IMR-90 (cell line): Measurements from ENCODE around the gene SLC35A4. TPM values are rescaled to one million over a fixed set of nuclear protein-coding genes. Genes with fewer than 3 reads are reported as not detected.

Experiments
- ATAC-seq: fragments of 200-7000 bp; cut with Tn5 transposase; 2 replicates; pipeline ENCODE4 v1.9.1; 2020; ENCODE audit warnings: low read depth, mild to moderate bottlenecking, moderate library complexity
- BruUV-seq: library from RNA; stranded (reverse); fragments of 400-500 nt; replicated peaks from 2 replicates; lab custom pipeline; 2021; lab: Mats Ljungman, UMichigan
- CTCF ChIA-PET: fragments of 300-600 bp; formaldehyde crosslinking; extraction: SDS; loops from one replicate; lab custom pipeline; 2021; ENCODE audit warnings: antibody characterized with exemption; lab: Yijun Ruan, JAX
- POLR2A ChIA-PET: fragments of 300-600 bp; sonication (Branson Sonifier 250); formaldehyde crosslinking; loops from one replicate; lab custom pipeline; 2022; ENCODE audit warnings: antibody characterized with exemption; ENCODE audit not compliant: unreplicated experiment; lab: Charles Lee
- DNase-seq: peaks from one replicate; pipeline ENCODE4 v3.0.0; 2013
- H2AFZ ChIP-seq: replicated peaks from 2 replicates; pipeline ENCODE3; 2013; ENCODE audit warnings: low read length, mild to moderate bottlenecking; ENCODE audit not compliant: poor library complexity
- H2AK5ac ChIP-seq: 2 replicates; pipeline ENCODE4 v1.6.1; 2013; ENCODE audit warnings: low read depth, low read length, inconsistent platforms
- H2AK9ac ChIP-seq: replicated peaks from 2 replicates; pipeline ENCODE3; 2013; ENCODE audit warnings: mild to moderate bottlenecking, low read depth, low read length, moderate library complexity; ENCODE audit not compliant: poor library complexity
- H2BK120ac ChIP-seq: 2 replicates; pipeline ENCODE4 v1.6.1; 2013; ENCODE audit warnings: low read depth, low read length, inconsistent platforms
- H2BK15ac ChIP-seq: 3 replicates; pipeline ENCODE4 v1.6.1; 2013; ENCODE audit warnings: low read depth, low read length, inconsistent platforms
- H2BK20ac ChIP-seq: 2 replicates; pipeline ENCODE4 v1.6.1; 2013; ENCODE audit warnings: low read depth, mild to moderate bottlenecking, inconsistent platforms, low read length, moderate library complexity
- H2BK5ac ChIP-seq: 2 replicates; pipeline ENCODE4 v1.6.1; 2013; ENCODE audit warnings: mild to moderate bottlenecking, low read depth, low read length, inconsistent platforms; ENCODE audit not compliant: poor library complexity, severe bottlenecking
- H3K14ac ChIP-seq: replicated peaks from 2 replicates; pipeline ENCODE4 v1.6.1; 2013; ENCODE audit warnings: low read depth, low read length, inconsistent platforms
- H3K18ac ChIP-seq: 2 replicates; pipeline ENCODE4 v1.6.1; 2013; ENCODE audit warnings: low read depth, low read length, control low read depth
- H3K23ac ChIP-seq: 2 replicates; pipeline ENCODE4 v1.6.1; 2013; ENCODE audit warnings: low read depth, low read length, inconsistent platforms
- H3K27ac ChIP-seq: 2 replicates; pipeline ENCODE4 v1.5.1; 2013; ENCODE audit warnings: mild to moderate bottlenecking, control low read depth, low read length; ENCODE audit not compliant: insufficient read depth
- H3K27me3 ChIP-seq: 2 replicates; pipeline ENCODE4 v1.6.1; 2013; ENCODE audit warnings: low read length; ENCODE audit not compliant: control insufficient read depth, insufficient read depth
- H3K36me3 ChIP-seq: 2 replicates; pipeline ENCODE4 v1.6.1; 2013; ENCODE audit warnings: low read length, mixed read lengths; ENCODE audit not compliant: control insufficient read depth, insufficient read depth
- H3K4ac ChIP-seq: 2 replicates; pipeline ENCODE4 v1.6.1; 2013; ENCODE audit warnings: low read depth, low read length, inconsistent platforms
- H3K4me1 ChIP-seq: 2 replicates; pipeline ENCODE4 v1.6.1; 2013; ENCODE audit warnings: low read length, mixed read lengths; ENCODE audit not compliant: control insufficient read depth, insufficient read depth
- H3K4me2 ChIP-seq: 2 replicates; pipeline ENCODE4 v1.6.1; 2013; ENCODE audit warnings: low read depth, mild to moderate bottlenecking, control low read depth, low read length, moderate library complexity
- H3K4me3 ChIP-seq: 2 replicates; pipeline ENCODE4 v1.5.1; 2013; ENCODE audit warnings: low read depth, mild to moderate bottlenecking, control low read depth, low read length, moderate library complexity; ENCODE audit not compliant: insufficient read depth
- H3K56ac ChIP-seq: 2 replicates; pipeline ENCODE4 v1.6.1; 2013; ENCODE audit warnings: low read length, inconsistent platforms; ENCODE audit not compliant: insufficient read depth; ENCODE audit errors: extremely low read depth
- H3K79me1 ChIP-seq, 2 experiments: 2 replicates each; pipeline ENCODE4 v1.6.1; 2013; ENCODE audit warnings: low read length in 2 of 2, inconsistent platforms in 1 of 2, low read depth in 1 of 2
- H3K9ac ChIP-seq: 2 replicates; pipeline ENCODE4 v1.6.1; 2013; ENCODE audit warnings: low read depth, low read length, control low read depth
- H3K9me1 ChIP-seq: 2 replicates; pipeline ENCODE4 v1.6.1; 2013; ENCODE audit warnings: low read length, inconsistent platforms; ENCODE audit not compliant: insufficient read depth
- H3K9me3 ChIP-seq: 2 replicates; pipeline ENCODE4 v1.6.1; 2013; ENCODE audit warnings: low read length; ENCODE audit not compliant: control insufficient read depth, insufficient read depth
- H4K20me1 ChIP-seq: 2 replicates; pipeline ENCODE4 v1.6.1; 2013; ENCODE audit warnings: low read length, inconsistent platforms; ENCODE audit not compliant: insufficient read depth
- H4K5ac ChIP-seq: 2 replicates; pipeline ENCODE4 v1.6.1; 2013; ENCODE audit warnings: mild to moderate bottlenecking, low read depth, low read length, control low read depth
- H4K8ac ChIP-seq, 2 experiments: 2 replicates each; pipeline ENCODE4 v1.6.1; 2013; ENCODE audit warnings: low read depth in 2 of 2, low read length in 2 of 2, control low read depth in 1 of 2, inconsistent platforms in 1 of 2
- H4K91ac ChIP-seq: 2 replicates; pipeline ENCODE4 v1.6.1; 2013; ENCODE audit warnings: low read depth, low read length, inconsistent platforms; ENCODE audit not compliant: insufficient read depth
- BHLHE40 ChIP-seq: fragments of 150-350 bp; IDR thresholded peaks from 2 replicates; pipeline ENCODE4 v1.6.1; 2016; ENCODE audit warnings: mild to moderate bottlenecking, low read depth, low read length
- CEBPB ChIP-seq: IDR thresholded peaks from 2 replicates; pipeline ENCODE4 v1.6.1; 2012; ENCODE audit warnings: low read depth, low read length, improper control_type of control experiment
- CHD1 ChIP-seq: IDR thresholded peaks from 2 replicates; pipeline ENCODE4 v1.6.1; 2012; ENCODE audit warnings: low read depth, low read length, improper control_type of control experiment
- CTCF ChIP-seq: conservative IDR thresholded peaks from 2 replicates; pipeline ENCODE4 v1.5.1; 2012; ENCODE audit warnings: mild to moderate bottlenecking, low read depth, low read length, improper control_type of control experiment
- ELK1 ChIP-seq: fragments of 150-350 bp; IDR thresholded peaks from 2 replicates; pipeline ENCODE4 v1.6.1; 2016; ENCODE audit warnings: low read depth, mild to moderate bottlenecking, low read length, moderate library complexity, borderline replicate concordance
- FOS ChIP-seq: fragments of 150-350 bp; IDR thresholded peaks from 2 replicates; pipeline ENCODE4 v1.6.1; 2016; ENCODE audit warnings: low read depth, low read length
- MAFK ChIP-seq: IDR thresholded peaks from 2 replicates; pipeline ENCODE4 v1.6.1; 2012; ENCODE audit warnings: low read depth, low read length, improper control_type of control experiment
- MAZ ChIP-seq: IDR thresholded peaks from 2 replicates; pipeline ENCODE4 v1.6.1; 2012; ENCODE audit warnings: low read depth, mild to moderate bottlenecking, low read length, improper control_type of control experiment, moderate library complexity, borderline replicate concordance
- MXI1 ChIP-seq: IDR thresholded peaks from 2 replicates; pipeline ENCODE4 v1.6.1; 2012; ENCODE audit warnings: low read depth, mild to moderate bottlenecking, low read length, moderate library complexity, borderline replicate concordance
- NFE2L2 ChIP-seq: fragments of 150-350 bp; IDR thresholded peaks from 2 replicates; pipeline ENCODE4 v1.6.1; 2016; ENCODE audit warnings: low read depth, mild to moderate bottlenecking, low read length
- POLR2A ChIP-seq: IDR thresholded peaks from 2 replicates; pipeline ENCODE4 v1.6.1; 2012; ENCODE audit warnings: mild to moderate bottlenecking, low read depth, low read length
- RAD21 ChIP-seq: IDR thresholded peaks from 2 replicates; pipeline ENCODE4 v1.6.1; 2012; ENCODE audit warnings: low read length, improper control_type of control experiment
- RCOR1 ChIP-seq: IDR thresholded peaks from 2 replicates; pipeline ENCODE4 v1.6.1; 2012; ENCODE audit warnings: mild to moderate bottlenecking, low read length, improper control_type of control experiment; ENCODE audit not compliant: insufficient replicate concordance
- RFX5 ChIP-seq: IDR thresholded peaks from 2 replicates; pipeline ENCODE4 v1.8.0; 2012; ENCODE audit warnings: low read depth, mild to moderate bottlenecking, low read length, moderate library complexity
- SMC3 ChIP-seq: fragments of 150-350 bp; IDR thresholded peaks from 2 replicates; pipeline ENCODE4 v1.6.1; 2016; ENCODE audit warnings: low read depth, mild to moderate bottlenecking, antibody characterized with exemption, low read length, moderate library complexity
- USF2 ChIP-seq: fragments of 150-350 bp; IDR thresholded peaks from 2 replicates; pipeline ENCODE4 v1.6.1; 2017; ENCODE audit warnings: mild to moderate bottlenecking, antibody characterized with exemption, low read length, low read depth
- WGBS, 2 experiments: methylation state at CpG; one replicate each; pipeline versions ENCODE4 v1.1.5 to v1.1.7; 2013; ENCODE audit warnings: missing lambda C conversion rate in 2 of 2; ENCODE audit not compliant: insufficient read length in 1 of 2; ENCODE audit errors: extremely low coverage in 2 of 2; 5-methylcytosine and 5-hydroxymethylcytosine counted together
- dilution Hi-C: fragments of 300-500 bp; cut with HindIII; formaldehyde crosslinking; loops from one replicate; pipeline ENCODE4 v1.14.3; 2018; ENCODE audit warnings: low sequenced_read_pairs; ENCODE audit not compliant: unreplicated experiment
- in situ Hi-C: fragments of 300-500 bp; cut with MboI; formaldehyde crosslinking; loops from 3 replicates; pipeline ENCODE4 v1.14.3; 2019; ENCODE audit warnings: low sequenced_read_pairs, inconsistent platforms, mixed read lengths
- intact Hi-C: fragments of 100-400 bp; cut with micrococcal nuclease; formaldehyde crosslinking; loops from 2 replicates; pipeline ENCODE4 v1.10.0; 2022
- polyA plus RNA-seq, 3 experiments: library from polyadenylated mRNA; depleted of rRNA; stranded (reverse); fragments of >200 nt; gene quantifications; 2 replicates each; pipeline ENCODE4 v1.2.3, GENCODE V29; 2012; ENCODE audit warnings: low replicate concordance in 1 of 3
- total RNA-seq: library from RNA; depleted of rRNA; stranded (reverse); fragments of >200 nt; gene quantifications from 2 replicates; pipeline ENCODE4 v1.2.3, GENCODE V29; 2012

The SLC35A4 gene
- total and polyA plus RNA-seq, 2 of the 4 experiments (the other 2 are of a cell fraction), result 19.2 to 66.4 TPM

- no peaks in the 10 kb centered on the region for H3K27me3 ChIP-seq
- POLR2A ChIA-PET, result no interaction called here
- peaks cover 3% of the 10 kb centered on the region; the same call in 1 of the 2 replicates for H3K4me1 ChIP-seq
- H3K9me1 ChIP-seq, result peaks cover 8% of the 10 kb centered on the region
- in situ Hi-C loops (no loop called here), intact Hi-C loops (no loop called here), dilution Hi-C loops (no loop called here)
- peaks cover 25% of the 10 kb centered on the region for H3K36me3 ChIP-seq
- no peak overlapping the region for H3K56ac ChIP-seq
- H2BK20ac ChIP-seq, result no peak overlapping the region
- no peak overlapping the region for H2BK15ac ChIP-seq
- H4K91ac ChIP-seq, result no peak overlapping the region
- no peaks in the 10 kb centered on the region for H3K9me3 ChIP-seq
- H3K23ac ChIP-seq, result no peak overlapping the region
- CTCF ChIA-PET, result interaction anchor here (0.5 kb wide), 1 partner anchor 134 kb away, joined by 3 read pairs; no protein-coding TSS in a partner anchor
- H3K9ac ChIP-seq, result no peak overlapping the region
- no peak overlapping the region for H3K4me2 ChIP-seq
- no peak overlapping the region for H3K14ac ChIP-seq
- ATAC-seq (no peak), DNase-seq (no peak)
- no peak overlapping the region for H4K8ac ChIP-seq
- no peaks in the 10 kb centered on the region for H4K20me1 ChIP-seq
- H4K5ac ChIP-seq, result no peak overlapping the region
- no peak overlapping the region for H3K27ac ChIP-seq
- no peak overlapping the region for H3K4ac ChIP-seq
- no peak overlapping the region for H2AK9ac ChIP-seq
- no peak overlapping the region for H3K18ac ChIP-seq
- no peak overlapping the region for H3K4me3 ChIP-seq
- peaks cover 7 to 25% of the 10 kb centered on the region in 2 experiments; a peak in 3 of 4 replicates for H3K79me1 ChIP-seq
- no peak overlapping the region for H2AFZ ChIP-seq
- TF ChIP-seq MAFK, result no peak
- TF ChIP-seq BHLHE40, result no peak
- TF ChIP-seq CTCF, result no peak
- TF ChIP-seq MAZ, result no peak
- no peak for TF ChIP-seq MXI1
- no peak for TF ChIP-seq CEBPB
- TF ChIP-seq NFE2L2, result no peak
- no peak for TF ChIP-seq ELK1
- TF ChIP-seq RCOR1, result no peak
- no peak for TF ChIP-seq FOS
- no peak for TF ChIP-seq RFX5
- no peak for TF ChIP-seq POLR2A
- TF ChIP-seq CHD1, result no peak
- TF ChIP-seq USF2, result no peak
- TF ChIP-seq RAD21, result no peak
- TF ChIP-seq SMC3, result no peak
- H2BK120ac ChIP-seq, result no peak overlapping the region
- H2BK5ac ChIP-seq, result no peak overlapping the region
- no CpG with 5 or more reads among the region's 5 CpGs for WGBS, 2 experiments
- no peak overlapping the region for H2AK5ac ChIP-seq
- no TSS peak for BruUV-seq
Measured at GRCh38 chr5:140571105-140571504, 6.5 kb downstream of the SLC35A4 start.
